Measurements from ENCODE around the gene PCDHB1. TPM values are rescaled to one million over a fixed set of nuclear protein-coding genes. Genes with fewer than 3 reads are reported as not detected.

The PCDHB1 gene
- total and polyA plus RNA-seq, 2 of the 8 experiments (the other 6 are each of a cell fraction or from before 2014, with no cell fraction given) = 0.03 to 0.04 TPM

- H4K5ac ChIP-seq (ENCODE audit: insufficient read length, low read depth, low read length) = peak within 1 kb of the TSS; percentile 93
- DNase-seq (ENCODE audit: low read depth in 1 of 2, low spot score in 2 of 2) (peak; percentile 75 to 84), FAIRE-seq (peak; percentile 97)
- H3K18ac ChIP-seq (ENCODE audit: extremely low read depth, low read length) = peak within 1 kb of the TSS; percentile 89
- no peak within 1 kb of the TSS for H3K23ac ChIP-seq (ENCODE audit: insufficient read length)
- WGBS, 2 experiments (ENCODE audit: extremely low coverage in 1 of 2, insufficient coverage in 1 of 2, insufficient read length in 1 of 2, insufficient replicate concordance in 2 of 2, low coverage in 1 of 2, low lambda C conversion rate in 2 of 2, missing lambda C conversion rate in 1 of 2) = 5% methylated on average over 29 of the region's 29 CpGs; no CpG with 5 or more reads in 1 of the 2 experiments
- H3K23me2 ChIP-seq (ENCODE audit: low read depth, low read length) = peaks cover 3% of the 10 kb centered on the region
- no peaks in the 10 kb centered on the region for H4K20me1 ChIP-seq (replicated peaks in 1 of 2; ENCODE audit: control insufficient read depth in 1 of 2, insufficient read depth in 2 of 2, low read length in 2 of 2)
- peak within 1 kb of the TSS; percentile 91 for H3K27ac ChIP-seq (ENCODE audit: low read depth, low read length)
- H4K91ac ChIP-seq (replicated peaks; ENCODE audit: insufficient read length, low read length) = peak within 1 kb of the TSS; percentile 87
- POLR2A ChIA-PET (ENCODE audit: partially characterized antibody) = interaction anchor here (0.8 to 2.0 kb wide), 20 partner anchors 9 to 276 kb away, joined by 3 to 14 read pairs (median 5); partner anchors contain the start of genes PCDHA11, PCDHA6, PCDHB1 and PCDHB10
- no peaks in the 10 kb centered on the region for H3K27me3 ChIP-seq (replicated peaks in 1 of 4; ENCODE audit: control insufficient read depth in 3 of 4, extremely low read depth in 1 of 4, insufficient read depth in 3 of 4, low read length in 3 of 4)
- peak within 1 kb of the TSS; percentile 80 to 99 (median 92) for H3K4me3 ChIP-seq (ENCODE audit: extremely low read depth in 1 of 4, insufficient read depth in 2 of 4, low read depth in 3 of 4, low read length in 4 of 4)
- H3K79me2 ChIP-seq (ENCODE audit: control insufficient read depth in 1 of 2, insufficient read depth in 2 of 2, low read length in 2 of 2) = peaks cover 0 to 19% of the 10 kb centered on the region in 2 experiments; a peak in 3 of 4 replicates
- peak within 1 kb of the TSS; percentile 89 to 98 (median 96) for H3K9ac ChIP-seq (replicated peaks in 1 of 4; ENCODE audit: extremely low read depth in 1 of 4, low read depth in 3 of 4, low read length in 3 of 4)
- peak within 1 kb of the TSS; percentile 79 to 80 for H3K4me2 ChIP-seq (ENCODE audit: insufficient read depth in 1 of 2, low read depth in 2 of 2, low read length in 2 of 2)
- no peaks in the 10 kb centered on the region for H3K79me1 ChIP-seq (ENCODE audit: low read depth, low read length)
- H3K36me3 ChIP-seq (ENCODE audit: control insufficient read depth in 2 of 4, insufficient read depth in 4 of 4, low read length in 3 of 4) = peaks cover 0 to 10% (median 0%) of the 10 kb centered on the region in 4 experiments; a peak in 2 of 8 replicates
- H2BK15ac ChIP-seq (ENCODE audit: low read length) = no peak within 1 kb of the TSS
- H2AFZ ChIP-seq (ENCODE audit: low read length) = peak within 1 kb of the TSS; percentile 98
- peak within 1 kb of the TSS; percentile 97; the same call in 1 of the 2 replicates for H4K8ac ChIP-seq (ENCODE audit: extremely low read depth, insufficient read depth, low read length)
- H3K56ac ChIP-seq (replicated peaks; ENCODE audit: insufficient read length, low read depth, low read length) = peak within 1 kb of the TSS; percentile 71
- no peak within 1 kb of the TSS for H2BK12ac ChIP-seq (ENCODE audit: low read depth, low read length)
- CTCF ChIA-PET (ENCODE audit: partially characterized antibody) = interaction anchor here (0.6 to 2.8 kb wide), 47 partner anchors 8 to 469 kb away, joined by 3 to 24 read pairs (median 4); partner anchors contain the start of genes PCDHA12, PCDHAC1, PCDHB1 and PCDHB10
- H2BK20ac ChIP-seq (ENCODE audit: low read length) = no peak within 1 kb of the TSS
- H2BK5ac ChIP-seq (ENCODE audit: low read depth, low read length) = 0 out of 2 replicates have a peak within 1 kb of the TSS, but pooled peaks have one; percentile 19
- no peaks in the 10 kb centered on the region; a peak in 2 of 7 replicates for H3K4me1 ChIP-seq (replicated peaks in 1 of 4; ENCODE audit: control insufficient read depth in 3 of 4, insufficient read depth in 4 of 4, low read length in 3 of 4)
- peak within 1 kb of the TSS; percentile 44 for H2BK120ac ChIP-seq (replicated peaks; ENCODE audit: low read depth, low read length)
- peaks cover 0 to 7% of the 10 kb centered on the region in 2 experiments; a peak in 1 of 4 replicates for H3K9me3 ChIP-seq (ENCODE audit: insufficient read depth in 2 of 2, low read depth in 1 of 2, low read length in 1 of 2)
- no peak within 1 kb of the TSS for H3K14ac ChIP-seq (ENCODE audit: insufficient read length)
- H2AK5ac ChIP-seq (ENCODE audit: low read depth, low read length) = no peak within 1 kb of the TSS
- peak within 1 kb of the TSS; percentile 27 for H3K4ac ChIP-seq (replicated peaks; ENCODE audit: insufficient read length, low read depth, low read length)
- peak; percentile 53; the same call in 1 of the 2 replicates for TF ChIP-seq SP4 (IDR thresholded peaks at IDR 0.05; ENCODE audit: low read length)
- peak; percentile 42; the same call in 1 of the 2 replicates for TF ChIP-seq CREB1 (IDR thresholded peaks at IDR 0.05)
- TF ChIP-seq PHF8 (conservative IDR thresholded peaks at IDR 0.05; ENCODE audit: low read depth, low read length) = peak; percentile 83
- TF ChIP-seq EGR1 (IDR thresholded peaks at IDR 0.05; ENCODE audit: borderline replicate concordance, low read depth, low read length) = no peak
- TF ChIP-seq ATF2 (IDR thresholded peaks at IDR 0.05; ENCODE audit: low read length) = peak; percentile 65; the same call in 1 of the 2 replicates
- TF ChIP-seq CHD2 (IDR thresholded peaks at IDR 0.05; ENCODE audit: low read length) = no peak
- TF ChIP-seq SIN3A (conservative IDR thresholded peaks at IDR 0.05 in 1 of 2, IDR thresholded peaks at IDR 0.05 in 1 of 2; ENCODE audit: low read depth in 1 of 2, low read length in 2 of 2) = peak in 1 of 2 experiments; percentile 32; a peak in 1 of 4 replicates
- no peak for TF ChIP-seq MAFK (IDR thresholded peaks at IDR 0.05; ENCODE audit: low read depth, low read length)
- no peak for TF ChIP-seq RNF2 (IDR thresholded peaks at IDR 0.05; ENCODE audit: borderline replicate concordance, low read depth, low read length, missing control alignments, poor library complexity, severe bottlenecking)
Observed at GRCh38 chr5:141094481-141095262, 43.5 kb downstream of the PCDHB1 start, which contains the start of gene PCDHB2. Gene PCDHB2, plus strand, starts transcription at chr5:141094615. Its CDS starts 176 bp downstream, at chr5:141094791.

Measured in H1 (cell line).